Measurements from ENCODE around the gene HOXA13.

HOXA13 gene

GRCh38 chr7:27199849-27200760 lies at the start of gene HOXA13:
TSS of gene HOXA13 (minus strand) at chr7:27200091. CDS start at chr7:27200077, 14 bp downstream.
- DNase-seq: peak; percentile 79

- no peak for DNase-seq
These were observed 49.2 kb upstream of the HOXA13 start for GRCh38 chr7:27248911-27249723.

GRCh38 chr7:27248427-27248806 lies 48.5 kb upstream of the HOXA13 start:
- DNase-seq: no peak

GRCh38 chr7:27247452-27248426 lies 47.8 kb upstream of the HOXA13 start:
- DNase-seq: no peak

GRCh38 chr7:27247000-27247399 lies 47.1 kb upstream of the HOXA13 start:
- DNase-seq: no peak

- no peak for DNase-seq
These were observed 46.2 kb upstream of the HOXA13 start for GRCh38 chr7:27245798-27246691.

GRCh38 chr7:27245124-27245797 lies 45.4 kb upstream of the HOXA13 start:
- DNase-seq: no peak

GRCh38 chr7:27244488-27245123 lies 44.7 kb upstream of the HOXA13 start:
- no peak for DNase-seq

GRCh38 chr7:27243340-27244163 lies 43.7 kb upstream of the HOXA13 start:
- DNase-seq: no peak

GRCh38 chr7:27242555-27243339 lies 42.9 kb upstream of the HOXA13 start, which contains the start of gene EVX1:
TSS of gene EVX1 (plus strand) at chr7:27242802. CDS start at chr7:27243031, 229 bp downstream.
- DNase-seq: peak; percentile 77

- DNase-seq: peak; percentile 29
These were observed 42.3 kb upstream of the HOXA13 start for GRCh38 chr7:27242154-27242553.

GRCh38 chr7:27241189-27242056 lies 41.5 kb upstream of the HOXA13 start:
- DNase-seq: no peak

GRCh38 chr7:27240015-27240731 lies 40.3 kb upstream of the HOXA13 start:
- peak; percentile 66 for DNase-seq

- peak; percentile 63 for DNase-seq
These were observed 39.6 kb upstream of the HOXA13 start for GRCh38 chr7:27239387-27240014.

GRCh38 chr7:27238979-27239386 lies 39.1 kb upstream of the HOXA13 start:
- DNase-seq: no peak

GRCh38 chr7:27237735-27238334 lies 37.9 kb upstream of the HOXA13 start:
- DNase-seq: no peak
